ENCODE results near the gene MORN1.

DNA sequence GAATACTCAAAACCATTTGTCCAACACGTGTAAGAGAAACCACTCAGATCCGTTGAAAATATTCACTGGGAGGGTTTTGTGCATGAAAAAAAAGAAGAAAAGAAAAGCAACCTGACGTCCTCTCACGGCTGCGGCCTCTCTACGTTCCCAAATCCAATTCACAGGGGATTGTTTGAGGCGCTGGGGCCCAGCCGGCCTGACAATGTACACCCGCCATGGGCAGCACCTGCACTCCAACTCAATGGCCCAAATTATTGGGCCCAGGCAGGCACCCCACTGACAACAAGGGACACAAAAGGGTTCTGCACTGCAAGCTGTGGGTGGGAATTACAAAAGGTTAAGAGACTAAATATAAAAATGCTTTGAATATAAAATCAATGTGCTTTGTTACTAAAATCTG is 41.5 kb downstream of the MORN1 start:
- no peak for TF ChIP-seq CTCF (IDR thresholded peaks at IDR 0.05)
- no peak for TF ChIP-seq POLR2AphosphoS5 (IDR thresholded peaks at IDR 0.05)
- TF ChIP-seq POLR2A (IDR thresholded peaks at IDR 0.05): no peak
- TF ChIP-seq EP300 (IDR thresholded peaks at IDR 0.05): no peak
